HepG2 (cell line): ENCODE results near the gene ABCA8. TPM values are rescaled to one million over a fixed set of nuclear protein-coding genes. Genes with fewer than 3 reads are reported as not detected.

ENCODE experiments used
- ATAC-seq: fragments of 200-7000 bp; cut with Tn5 transposase; 3 replicates; pipeline ENCODE4 v1.9.1; 2020; ENCODE audit warnings: mild to moderate bottlenecking, moderate library complexity
- BruUV-seq: library from RNA; stranded (reverse); fragments of 400-500 nt; replicated peaks from 2 replicates; lab custom pipeline; 2021; lab: Mats Ljungman, UMichigan
- CTCF ChIA-PET: fragments of 300-600 bp; formaldehyde crosslinking; extraction: SDS; loops from one replicate; lab custom pipeline; 2021; ENCODE audit warnings: low total read pairs, inconsistent platforms, low intra/inter-chr PET ratio; lab: Yijun Ruan, JAX
- POLR2A ChIA-PET: fragments of 350-600 bp; sonication (Branson Sonifier 250); formaldehyde crosslinking; loops from one replicate; lab custom pipeline; 2020; ENCODE audit warnings: antibody characterized with exemption, inconsistent platforms; lab: Yijun Ruan, JAX
- DNase-seq: peaks from one replicate; pipeline ENCODE4 v3.0.0-alpha.2; 2015; ENCODE audit warnings: low spot score
- FAIRE-seq: peaks from 3 replicates; lab custom pipeline; 2011; peaks lifted over from hg19 to GRCh38; lab: Jason Lieb, UNC
- H2AFZ ChIP-seq: one replicate; pipeline ENCODE4 v1.6.1; 2011; ENCODE audit warnings: low read length, inconsistent platforms
- H3K27ac ChIP-seq: fragments of 300-600 bp; 3 replicates; pipeline ENCODE4 v1.8.0; 2011; ENCODE audit warnings: mixed run types, mild to moderate bottlenecking, mixed read lengths, low read length, inconsistent platforms; ENCODE audit not compliant: insufficient read depth; ENCODE audit errors: extremely low read length
- H3K27me3 ChIP-seq, 2 experiments: fragments of 200-600 bp in 1 of 2; 2 replicates in 1 of 2; 3 replicates in 1 of 2; pipeline versions ENCODE4 v1.6.0 to v1.8.0; 2011; ENCODE audit warnings: low read length in 2 of 2, mild to moderate bottlenecking in 2 of 2, moderate library complexity in 2 of 2, inconsistent platforms in 1 of 2; ENCODE audit not compliant: insufficient read depth in 2 of 2, control insufficient read depth in 1 of 2
- H3K36me3 ChIP-seq, 2 experiments: fragments of 200-600 bp in 1 of 2; replicated peaks in 1 of 2; 2 replicates in 1 of 2; 3 replicates in 1 of 2; pipeline versions ENCODE4 v1.5.1 to v1.8.0; 2011; ENCODE audit warnings: low read length in 2 of 2, inconsistent platforms in 1 of 2; ENCODE audit not compliant: insufficient read depth in 2 of 2, control insufficient read depth in 1 of 2
- H3K4me1 ChIP-seq: 2 replicates; pipeline ENCODE4 v1.5.1; 2012; ENCODE audit warnings: low read length, inconsistent platforms; ENCODE audit not compliant: insufficient read depth
- H3K4me2 ChIP-seq: 2 replicates; pipeline ENCODE4 v1.6.0; 2011; ENCODE audit warnings: low read depth, low read length, inconsistent platforms
- H3K4me3 ChIP-seq, 3 experiments: fragments of 200-600 bp in 1 of 3; sonication (generic), shearing (Covaris generic) in 1 of 3; replicated peaks in 1 of 3; 2 replicates each; pipeline ENCODE4 v1.5.1; 2011 to 2016; ENCODE audit warnings: low read length in 3 of 3, inconsistent platforms in 2 of 3, low read depth in 2 of 3, mild to moderate bottlenecking in 2 of 3, control low read depth in 1 of 3, mixed read lengths in 1 of 3; ENCODE audit not compliant: insufficient read depth in 1 of 3
- H3K79me2 ChIP-seq: one replicate; pipeline ENCODE4 v1.6.1; 2011; ENCODE audit warnings: low read length, inconsistent platforms; ENCODE audit not compliant: insufficient read depth
- H3K9ac ChIP-seq: 2 replicates; pipeline ENCODE4 v1.6.0; 2011; ENCODE audit warnings: mild to moderate bottlenecking, low read depth, low read length, inconsistent platforms; ENCODE audit not compliant: insufficient read depth
- H3K9me3 ChIP-seq: 2 replicates; pipeline ENCODE4 v1.5.1; 2012; ENCODE audit warnings: mild to moderate bottlenecking, low read length
- H4K20me1 ChIP-seq: 2 replicates; pipeline ENCODE4 v1.6.0; 2011; ENCODE audit warnings: inconsistent platforms, mild to moderate bottlenecking, low read length, moderate library complexity; ENCODE audit not compliant: insufficient read depth
- CSRNP1 ChIP-seq: sonication (generic); formaldehyde crosslinking; IDR thresholded peaks from 2 replicates; pipeline ENCODE4 v1.8.1; 2023; ENCODE audit warnings: mild to moderate bottlenecking, missing genetic modification reagents
- FOXJ3 ChIP-seq: sonication (generic); formaldehyde crosslinking; IDR thresholded peaks from 2 replicates; pipeline ENCODE4 v1.4.0; 2020; ENCODE audit warnings: missing genetic modification reagents, mild to moderate bottlenecking, borderline replicate concordance
- FOXP1 ChIP-seq, 2 experiments: fragments of 450-650 bp in 1 of 2; IDR thresholded peaks; 2 replicates each; pipeline ENCODE4 v1.6.1; 2017 to 2018; ENCODE audit warnings: antibody characterized with exemption in 1 of 2
- ISL2 ChIP-seq: sonication (generic); formaldehyde crosslinking; IDR thresholded peaks from 2 replicates; pipeline ENCODE4 v1.5.0; 2020; ENCODE audit warnings: missing genetic modification reagents
- KLF16 ChIP-seq, 2 experiments: sonication (generic) in 1 of 2; formaldehyde crosslinking in 1 of 2; IDR thresholded peaks; 2 replicates each; pipeline versions ENCODE4 v1.6.1 to v1.8.0; 2016 to 2023; ENCODE audit warnings: missing genetic modification reagents in 2 of 2, missing compliant biosample characterization in 1 of 2
- PRDM10 ChIP-seq: sonication (generic); formaldehyde crosslinking; IDR thresholded peaks from 2 replicates; pipeline ENCODE4 v1.4.0; 2020; ENCODE audit warnings: low read depth, missing genetic modification reagents
- SP1 ChIP-seq, 2 experiments: fragments of 450-650 bp in 1 of 2; sonication (generic) in 1 of 2; formaldehyde crosslinking in 1 of 2; IDR thresholded peaks; 2 replicates each; pipeline versions ENCODE4 v1.4.0 to v1.6.1; 2016 to 2020; ENCODE audit warnings: missing genetic modification reagents in 1 of 2
- ZBTB42 ChIP-seq: sonication (generic); formaldehyde crosslinking; IDR thresholded peaks from 2 replicates; pipeline ENCODE4 v1.5.0; 2020; ENCODE audit warnings: mild to moderate bottlenecking, missing genetic modification reagents
- ZNF280D ChIP-seq: sonication (generic); formaldehyde crosslinking; IDR thresholded peaks from 2 replicates; pipeline ENCODE4 v1.5.1; 2020; ENCODE audit warnings: mild to moderate bottlenecking, missing genetic modification reagents
- ZNF382 ChIP-seq: sonication (generic); formaldehyde crosslinking; IDR thresholded peaks from 2 replicates; pipeline ENCODE4 v1.5.0; 2020; ENCODE audit warnings: missing genetic modification reagents, mild to moderate bottlenecking, borderline replicate concordance
- ZNF414 ChIP-seq: sonication (generic); formaldehyde crosslinking; IDR thresholded peaks from 2 replicates; pipeline ENCODE4 v1.5.0; 2020; ENCODE audit warnings: missing genetic modification reagents
- ZNF790 ChIP-seq: sonication (generic); formaldehyde crosslinking; IDR thresholded peaks from 2 replicates; pipeline ENCODE4 v1.8.0; 2022; ENCODE audit warnings: missing genetic modification reagents, mild to moderate bottlenecking, borderline replicate concordance
- ZNF891 ChIP-seq: sonication (generic); formaldehyde crosslinking; IDR thresholded peaks from 2 replicates; pipeline ENCODE4 v1.5.0; 2020; ENCODE audit warnings: mild to moderate bottlenecking, missing genetic modification reagents
- WGBS: methylation state at CpG from one replicate; pipeline ENCODE4 v1.1.6; 2017; ENCODE audit warnings: low lambda C conversion rate; 5-methylcytosine and 5-hydroxymethylcytosine counted together
- in situ Hi-C: cut with HindIII; loops from 2 replicates; pipeline ENCODE4 v1.10.0; 2017; ENCODE audit warnings: low pct_unique_long_range_greater_than_20kb; ENCODE audit not compliant: extremely low pct_ligation_motif_present
- intact Hi-C: fragments of 100-400 bp; cut with micrococcal nuclease; formaldehyde crosslinking; loops from one replicate; pipeline ENCODE4 v1.10.0; 2022; ENCODE audit not compliant: unreplicated experiment
- polyA plus RNA-seq, 8 experiments: library from polyadenylated mRNA; depleted of rRNA in 3 of 8; stranded (reverse) in 7 of 8; unstranded in 1 of 8; fragments of >200 nt; fragmentation: Illumina TruSeq in 4 of 8; extraction: Trizol in 4 of 8; gene quantifications; 2 replicates each; pipeline versions ENCODE4 v1.2.1 to v1.2.3, GENCODE V29; 2011 to 2016; ENCODE audit warnings: low read depth in 4 of 8, missing spikeins in 1 of 8, mixed read lengths in 1 of 8; ENCODE audit not compliant: insufficient read depth in 1 of 8
- total RNA-seq, 5 experiments: library from RNA; depleted of rRNA; stranded (reverse); fragments of >200 nt; fragmentation: Illumina TruSeq; extraction: Trizol; gene quantifications; 2 replicates each; pipeline ENCODE4 v1.2.3, GENCODE V29; 2016; ENCODE audit warnings: low read depth in 1 of 5

The ABCA8 gene
- total and polyA plus RNA-seq, 2 of the 13 experiments (the other 11 are each of a cell fraction or from before 2014, with no cell fraction given) = 0.05 to 0.18 TPM

GRCh38 chr17:68972119-68972704 is 17.0 kb upstream of the ABCA8 start (continued):
- TF ChIP-seq ISL2 (CRISPR knock-in tag) = 0 out of 2 replicates have a peak, but pooled peaks have one; percentile 30
- TF ChIP-seq KLF16 (CRISPR knock-in tag; IDR thresholded peaks at IDR 0.05) = peak in 1 of 2 experiments; percentile 48; a peak in 1 of 4 replicates
- TF ChIP-seq FOXJ3 (CRISPR knock-in tag) = 0 out of 2 replicates have a peak, but pooled peaks have one; percentile 15
- TF ChIP-seq ZNF891 (CRISPR knock-in tag) = no peak

GRCh38 chr17:68969101-68969500 is 13.9 kb upstream of the ABCA8 start:
- H3K27ac ChIP-seq = no peak overlapping the region
- 0 out of 2 replicates have a peak, but pooled peaks cover 10% of the 10 kb centered on the region for H3K4me1 ChIP-seq
- no peak overlapping the region for H3K4me3 ChIP-seq
- POLR2A ChIA-PET = no interaction called here
- H3K4me2 ChIP-seq = no peak overlapping the region
- H3K36me3 ChIP-seq = no peaks in the 10 kb centered on the region
- H4K20me1 ChIP-seq = no peaks in the 10 kb centered on the region
- no peaks in the 10 kb centered on the region for H3K79me2 ChIP-seq
- no peak for ATAC-seq
- no peak for DNase-seq
- H3K9ac ChIP-seq = no peak overlapping the region
- H3K9me3 ChIP-seq = no peaks in the 10 kb centered on the region
- FAIRE-seq = no peak
- no peaks in the 10 kb centered on the region for H3K27me3 ChIP-seq
- no peak overlapping the region for H2AFZ ChIP-seq
- in situ Hi-C loops = no loop called here
- intact Hi-C loops = no loop called here
- CTCF ChIA-PET = no interaction called here
- WGBS = 97% methylated on average over 5 of the region's 5 CpGs
- BruUV-seq = no TSS peak
- no peak for TF ChIP-seq ZNF382 (CRISPR knock-in tag)
- no peak for TF ChIP-seq CSRNP1 (CRISPR knock-in tag)
- no peak for TF ChIP-seq ZBTB42 (CRISPR knock-in tag)
- no peak for TF ChIP-seq ZNF414 (CRISPR knock-in tag)
- TF ChIP-seq FOXP1 (IDR thresholded peaks at IDR 0.05) = no peak
- TF ChIP-seq FOXP1 (CRISPR knock-in tag; IDR thresholded peaks at IDR 0.05) = no peak
- TF ChIP-seq PRDM10 = no peak
- no peak for TF ChIP-seq SP1 (IDR thresholded peaks at IDR 0.05)
- TF ChIP-seq SP1 (CRISPR knock-in tag; IDR thresholded peaks at IDR 0.05) = no peak
- no peak for TF ChIP-seq ZNF280D (CRISPR knock-in tag)
- no peak for TF ChIP-seq ZNF790 (CRISPR knock-in tag)
